PC-3 (cell line): ENCODE data around the gene GABARAP. TPM values are rescaled to one million over a fixed set of nuclear protein-coding genes. Genes with fewer than 3 reads are reported as not detected.

ENCODE experiments used
- ATAC-seq: fragments of 200-7000 bp; cut with Tn5 transposase; 2 replicates; pipeline ENCODE4 v1.9.1; 2020; ENCODE audit warnings: mild to moderate bottlenecking, moderate library complexity
- BruUV-seq: library from RNA; stranded (reverse); fragments of 400-500 nt; replicated peaks from 2 replicates; lab custom pipeline; 2021; lab: Mats Ljungman, UMichigan
- CTCF ChIA-PET: fragments of 300-600 bp; sonication (Branson Sonifier 250); formaldehyde crosslinking; loops from one replicate; lab custom pipeline; 2022; ENCODE audit warnings: antibody characterized with exemption; lab: Charles Lee
- POLR2A ChIA-PET: fragments of 300-600 bp; sonication (Branson Sonifier 250); formaldehyde crosslinking; loops from one replicate; lab custom pipeline; 2022; ENCODE audit warnings: antibody characterized with exemption; ENCODE audit not compliant: unreplicated experiment; lab: Charles Lee
- DNase-seq: peaks from one replicate; pipeline ENCODE4 v3.0.0-alpha.2; 2015
- H2AFZ ChIP-seq: fragments of 300-600 bp; sonication (generic); 2 replicates; pipeline ENCODE4 v1.6.0; 2016; ENCODE audit warnings: antibody characterized with exemption, low read length
- H3F3A ChIP-seq: fragments of 300-600 bp; sonication (generic); one replicate; pipeline ENCODE4 v1.6.0; 2017; ENCODE audit warnings: antibody characterized with exemption, low read length, control low read depth, mild to moderate bottlenecking; ENCODE audit not compliant: unreplicated experiment
- H3K27ac ChIP-seq: fragments of 300-600 bp; sonication (generic); 2 replicates; pipeline ENCODE4 v1.5.1; 2016; ENCODE audit warnings: mild to moderate bottlenecking, low read length
- H3K27me3 ChIP-seq: fragments of 300-600 bp; sonication (generic); 2 replicates; pipeline ENCODE4 v1.6.1; 2016; ENCODE audit warnings: low read length, mixed read lengths
- H3K36me3 ChIP-seq: fragments of 300-600 bp; sonication (generic); 2 replicates; pipeline ENCODE4 v1.6.1; 2016; ENCODE audit warnings: low read depth, mixed run types, low read length, mixed read lengths
- H3K4me1 ChIP-seq: fragments of 300-600 bp; sonication (generic); 2 replicates; pipeline ENCODE4 v1.5.1; 2016; ENCODE audit warnings: low read length; ENCODE audit not compliant: insufficient read depth
- H3K4me2 ChIP-seq: fragments of 300-600 bp; sonication (generic); 2 replicates; pipeline ENCODE4 v1.6.0; 2016; ENCODE audit warnings: low read length
- H3K4me3 ChIP-seq: fragments of 300-600 bp; sonication (generic); 2 replicates; pipeline ENCODE4 v1.5.1; 2016; ENCODE audit warnings: mild to moderate bottlenecking, low read length, mixed read lengths
- H3K79me2 ChIP-seq: fragments of 300-600 bp; sonication (generic); 2 replicates; pipeline ENCODE4 v1.6.1; 2017; ENCODE audit warnings: low read length, mixed read lengths
- H3K9ac ChIP-seq: fragments of 300-600 bp; sonication (generic); 2 replicates; pipeline ENCODE4 v1.6.0; 2016; ENCODE audit warnings: mild to moderate bottlenecking, low read length
- H3K9me2 ChIP-seq: fragments of 300-600 bp; sonication (generic); replicated peaks from 2 replicates; pipeline ENCODE4 v1.6.1; 2016; ENCODE audit warnings: mixed run types, low read length, mixed read lengths
- H3K9me3 ChIP-seq: fragments of 300-600 bp; sonication (generic); 2 replicates; pipeline ENCODE4 v1.6.1; 2016; ENCODE audit warnings: low read length, mixed read lengths
- H4K20me1 ChIP-seq: fragments of 300-600 bp; sonication (generic); 2 replicates; pipeline ENCODE4 v1.6.1; 2016; ENCODE audit warnings: low read length, mixed read lengths
- CTCF ChIP-seq: fragments of 300-600 bp; sonication (generic); conservative IDR thresholded peaks from 2 replicates; pipeline ENCODE4 v1.5.1; 2017; ENCODE audit warnings: antibody characterized with exemption, low read depth, mild to moderate bottlenecking, low read length
- EZH2 ChIP-seq: fragments of 300-600 bp; sonication (generic); IDR thresholded peaks from one replicate; pipeline ENCODE4 v1.6.1; 2017; ENCODE audit warnings: antibody characterized with exemption, mild to moderate bottlenecking, low read length; ENCODE audit not compliant: unreplicated experiment
- EZH2phosphoT487 ChIP-seq: fragments of 300-600 bp; sonication (generic); IDR thresholded peaks from 2 replicates; pipeline ENCODE4 v1.6.1; 2018; ENCODE audit warnings: mild to moderate bottlenecking, antibody characterized with exemption, low read length, borderline replicate concordance
- intact Hi-C: fragments of 100-400 bp; cut with micrococcal nuclease; formaldehyde crosslinking; loops from 2 replicates; pipeline ENCODE4 v1.9.0; 2023
- total RNA-seq: library from RNA; depleted of rRNA; stranded (reverse); fragments of >200 nt; gene quantifications from 2 replicates; pipeline ENCODE4 v1.2.3, GENCODE V29; 2014

The GABARAP gene
- total RNA-seq, 1 experiment from 2014 or later: 103 TPM

GRCh38 chr17:7204336-7204735 is 37.9 kb downstream of the GABARAP start:
- no peak for ATAC-seq
- no TSS peak for BruUV-seq

GRCh38 chr17:7203391-7203790 is 38.9 kb downstream of the GABARAP start:
- Histone ChIP-seq H3K27ac (no peak overlapping the region), H3K27me3 (no peaks in the 10 kb centered on the region), H3K4me2 (no peak overlapping the region), H3K9me3 (no peaks in the 10 kb centered on the region), H3K79me2 (no peaks in the 10 kb centered on the region), H3F3A (no peaks in the 10 kb centered on the region), H3K4me3 (no peak overlapping the region), H3K9ac (no peak overlapping the region), H3K4me1 (no peaks in the 10 kb centered on the region), H2AFZ (no peak overlapping the region), H4K20me1 (no peaks in the 10 kb centered on the region), H3K9me2 (no peaks in the 10 kb centered on the region), H3K36me3 (no peaks in the 10 kb centered on the region)
- DNase-seq: no peak
- POLR2A ChIA-PET: no interaction called here
- CTCF ChIA-PET: no interaction called here
- TF ChIP-seq EZH2 (no peak), EZH2phosphoT487 (no peak), CTCF (no peak)
- no peak for ATAC-seq
- TSS peak; percentile 37 for BruUV-seq
- intact Hi-C loops: no loop called here

More at GRCh38 chr17:7204336-7204735, 37.9 kb downstream of the GABARAP start:
- Histone ChIP-seq H3K79me2 (no peaks in the 10 kb centered on the region), H3K4me2 (no peak overlapping the region), H3K9ac (no peak overlapping the region), H3K4me3 (no peak overlapping the region), H3K27me3 (no peaks in the 10 kb centered on the region), H4K20me1 (no peaks in the 10 kb centered on the region), H3K9me3 (no peaks in the 10 kb centered on the region), H3F3A (no peaks in the 10 kb centered on the region), H3K27ac (no peak overlapping the region), H3K36me3 (no peaks in the 10 kb centered on the region), H3K9me2 (no peaks in the 10 kb centered on the region), H3K4me1 (no peaks in the 10 kb centered on the region), H2AFZ (no peak overlapping the region)
- TF ChIP-seq EZH2phosphoT487 (no peak), EZH2 (no peak), CTCF (no peak)
- intact Hi-C loops: no loop called here
- no peak for DNase-seq
- CTCF ChIA-PET: no interaction called here
- POLR2A ChIA-PET: no interaction called here

GRCh38 chr17:7196651-7197401 is 45.4 kb downstream of the GABARAP start:
- intact Hi-C loops: no loop called here
- ChIA-PET POLR2A (no interaction called here), CTCF (no interaction called here)
- Histone ChIP-seq H3K9ac (no peak overlapping the region), H3K9me2 (no peaks in the 10 kb centered on the region), H3K4me1 (no peaks in the 10 kb centered on the region), H3K79me2 (no peaks in the 10 kb centered on the region), H3K27me3 (no peaks in the 10 kb centered on the region), H4K20me1 (no peaks in the 10 kb centered on the region), H3K4me3 (no peak overlapping the region), H3K9me3 (no peaks in the 10 kb centered on the region), H3F3A (no peaks in the 10 kb centered on the region), H3K4me2 (no peak overlapping the region), H3K36me3 (no peaks in the 10 kb centered on the region), H3K27ac (no peak overlapping the region), H2AFZ (no peak overlapping the region)
- no peak for DNase-seq
- no peak for TF ChIP-seq EZH2phosphoT487
- TF ChIP-seq EZH2: no peak
- no peak for TF ChIP-seq CTCF
- ATAC-seq: no peak
- no TSS peak for BruUV-seq
